GM10847 (cell line): ENCODE data around the gene RPE.

Experiments
- POLR2A ChIP-seq: IDR thresholded peaks from 2 replicates; pipeline ENCODE4 v1.6.1; 2011; ENCODE audit not compliant: insufficient read length; ENCODE audit errors: extremely low read depth

Gene RPE

GRCh38 chr2:210002158-210003157 lies at the start of gene RPE:
TSS of gene RPE (plus strand) at chr2:210002638. CDS start at chr2:210002662, 24 bp downstream.
- TF ChIP-seq POLR2A, result peak; percentile 61

GRCh38 chr2:209956271-209956670 lies 46.2 kb upstream of the RPE start:
- no peak for TF ChIP-seq POLR2A

- TF ChIP-seq POLR2A, result no peak
Observed at GRCh38 chr2:209958016-209958415, 44.4 kb upstream of the RPE start.

GRCh38 chr2:209960045-209960444 lies 42.4 kb upstream of the RPE start:
- no peak for TF ChIP-seq POLR2A

- TF ChIP-seq POLR2A, result no peak
Observed at GRCh38 chr2:209960676-209961630, 41.5 kb upstream of the RPE start.

- TF ChIP-seq POLR2A, result no peak
Observed at GRCh38 chr2:209965723-209966122, 36.7 kb upstream of the RPE start.

DNA sequence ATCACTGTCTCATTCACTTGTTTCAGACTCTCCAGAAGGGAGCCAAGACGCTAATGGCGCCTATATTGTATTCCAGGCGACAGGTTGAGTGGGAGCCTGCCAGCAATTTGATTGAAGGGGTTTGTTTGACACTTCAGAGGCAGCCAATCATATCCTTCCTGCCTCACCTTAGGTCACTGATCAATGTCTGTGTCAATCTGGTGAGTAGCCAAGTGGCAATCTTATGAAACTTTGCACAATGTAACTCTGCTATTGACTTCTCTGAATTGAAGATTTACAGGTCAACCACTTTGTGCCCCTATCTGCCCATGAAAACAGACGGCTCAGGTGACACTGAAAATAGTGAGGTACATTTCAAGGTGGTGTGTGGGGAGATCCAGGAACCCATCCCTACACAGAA lies 32.7 kb upstream of the RPE start:
- TF ChIP-seq POLR2A, result no peak

DNA sequence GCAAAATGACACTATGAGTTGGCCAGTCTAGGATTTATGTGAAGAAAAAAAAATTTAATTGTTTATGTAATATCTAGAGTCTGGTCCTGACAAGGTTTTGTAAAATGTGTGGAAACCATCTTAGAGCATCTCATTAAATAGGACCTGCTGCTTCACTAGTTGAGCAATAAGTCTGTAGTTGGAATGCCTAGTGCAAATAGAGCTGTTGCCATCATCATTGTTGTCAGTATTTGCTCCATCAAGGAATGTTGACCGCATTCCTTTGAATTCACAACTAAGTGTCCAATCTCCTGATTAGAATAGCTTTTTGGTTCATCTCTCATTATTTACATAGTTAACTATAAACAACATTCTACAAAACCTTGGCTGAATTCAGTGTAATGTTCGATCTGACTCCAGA lies 32.2 kb upstream of the RPE start:
- TF ChIP-seq POLR2A, result no peak

DNA sequence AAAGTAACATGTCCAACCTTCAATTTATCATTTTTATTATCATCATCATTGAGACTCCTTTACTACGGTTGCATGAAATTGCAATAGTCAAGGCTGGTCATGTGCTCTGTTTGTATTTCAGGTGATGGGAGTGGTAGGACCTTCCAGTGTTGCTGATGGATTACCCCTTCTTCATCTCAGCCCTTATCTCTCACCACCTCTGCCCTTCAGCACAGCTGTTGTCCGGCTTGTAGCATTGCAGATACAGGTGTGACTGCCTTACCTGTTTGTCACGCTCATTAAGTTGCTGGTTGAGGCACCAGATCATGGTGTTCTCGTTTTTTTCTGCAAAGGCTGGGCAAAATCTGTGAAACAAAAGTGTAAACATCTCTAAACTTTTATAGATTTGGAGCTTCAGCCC lies 31.7 kb upstream of the RPE start:
- TF ChIP-seq POLR2A, result no peak

GRCh38 chr2:209973328-209973727 lies 29.1 kb upstream of the RPE start:
- no peak for TF ChIP-seq POLR2A

- no peak for TF ChIP-seq POLR2A
Observed at GRCh38 chr2:209974576-209974975, 27.9 kb upstream of the RPE start.

DNA sequence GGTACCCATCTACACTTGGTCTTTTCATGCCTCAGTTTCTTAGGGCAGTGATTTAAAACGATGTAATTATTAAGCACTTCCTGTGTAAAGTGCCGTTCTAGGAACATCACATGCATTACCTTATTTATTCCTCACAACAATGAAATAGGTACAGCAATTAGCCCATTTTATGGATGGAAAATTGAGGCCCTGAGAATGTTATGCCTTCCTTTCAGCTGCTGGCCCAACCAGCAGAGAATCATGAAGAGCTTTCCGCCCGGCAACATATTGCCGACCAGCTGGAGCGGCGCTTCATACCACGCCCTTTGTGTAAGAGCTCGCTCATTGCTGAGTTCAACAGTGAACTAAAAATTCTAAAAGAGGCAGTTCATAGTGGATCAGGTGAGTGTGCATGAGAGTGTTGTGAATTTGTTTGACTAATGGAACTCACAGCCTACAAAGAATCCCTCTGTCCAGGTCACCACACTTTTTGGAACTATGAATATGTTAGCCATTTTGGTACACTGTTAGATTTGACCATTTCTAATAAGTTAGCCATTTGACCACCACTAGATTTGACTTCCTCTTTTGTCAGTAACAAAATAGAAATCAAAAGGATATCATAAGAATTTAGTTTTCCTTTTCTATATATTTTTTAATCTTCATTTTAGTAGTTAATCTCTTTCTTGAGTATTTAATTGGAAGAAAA lies 25.6 kb upstream of the RPE start:
- TF ChIP-seq POLR2A, result no peak

DNA sequence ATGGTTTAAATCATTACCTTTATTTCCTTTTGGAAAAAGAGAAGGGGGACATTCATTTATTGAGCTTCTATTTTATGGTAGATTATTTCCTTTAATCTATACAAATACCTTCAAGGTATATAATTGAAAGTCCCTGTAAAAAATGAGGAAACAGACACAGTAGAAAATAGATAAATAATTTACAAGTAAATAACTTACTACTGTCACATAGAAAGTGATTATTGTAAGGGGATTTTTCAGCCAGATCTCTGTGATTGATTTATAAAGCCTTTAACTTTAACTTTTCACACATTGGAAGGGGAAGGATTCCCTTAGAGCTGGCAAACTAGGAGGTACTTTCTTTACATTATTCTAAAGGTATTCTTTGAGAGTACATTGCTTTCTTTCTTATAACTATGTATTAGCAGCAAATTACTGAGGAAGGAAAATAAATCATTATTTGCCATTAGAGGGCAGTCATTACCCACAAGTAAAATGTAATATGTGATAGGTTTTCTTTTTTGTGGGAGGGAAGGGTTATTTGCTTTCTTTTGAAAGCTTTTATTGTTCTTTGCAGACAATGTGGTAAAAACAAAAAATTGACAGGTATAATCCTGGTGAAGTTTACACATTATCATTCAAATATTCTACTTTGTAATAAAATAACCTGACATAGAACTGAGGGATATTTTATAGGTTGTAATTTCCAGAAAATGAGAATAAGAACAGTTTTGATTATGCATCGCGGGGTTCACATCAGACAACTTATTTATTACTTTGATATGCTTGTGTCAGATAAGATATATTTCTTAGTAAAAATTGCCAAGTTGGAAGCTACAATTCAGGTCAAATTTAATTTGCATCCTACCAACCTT lies 24.8 kb upstream of the RPE start:
- no peak for TF ChIP-seq POLR2A

GRCh38 chr2:209984291-209984690 lies 18.1 kb upstream of the RPE start:
- TF ChIP-seq POLR2A, result no peak

DNA sequence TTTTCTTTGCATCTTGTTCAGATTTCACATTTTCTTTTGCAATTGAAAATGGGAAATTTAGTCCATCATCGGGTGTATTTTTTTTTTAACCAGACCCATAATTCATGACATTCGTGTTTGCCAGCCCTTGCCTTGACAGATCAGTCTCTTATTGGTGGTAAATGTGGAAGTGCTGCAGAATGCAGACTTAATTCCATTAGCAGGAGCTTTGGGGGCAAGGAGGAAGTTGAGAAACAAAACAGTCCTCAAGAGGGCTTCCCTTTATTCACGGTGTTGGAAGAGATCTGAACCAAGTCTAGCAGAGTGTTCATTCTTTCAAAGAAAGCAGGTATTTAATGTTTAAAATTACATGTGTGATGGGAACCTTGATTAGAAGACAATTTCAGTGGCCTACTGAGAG lies 16.6 kb upstream of the RPE start:
- no peak for TF ChIP-seq POLR2A

DNA sequence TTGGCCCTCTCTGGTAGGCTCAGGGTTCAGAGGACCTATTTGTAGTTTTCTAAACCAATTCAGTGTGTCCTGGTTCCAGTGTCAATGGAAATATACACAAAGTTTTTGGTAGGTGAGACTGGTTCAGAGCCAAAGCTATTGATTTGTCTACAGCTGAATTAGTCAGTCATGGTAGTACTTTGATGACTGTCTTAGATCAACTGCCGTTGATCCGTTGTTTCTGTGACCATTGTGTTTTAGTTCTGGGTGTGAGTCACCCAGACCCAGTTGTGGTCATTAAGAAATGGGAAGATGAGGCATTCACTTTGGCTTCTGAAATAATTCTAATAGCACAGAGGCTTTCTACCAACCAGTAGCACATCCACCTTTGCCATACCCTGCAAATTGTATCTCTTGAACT lies 16.0 kb upstream of the RPE start:
- no peak for TF ChIP-seq POLR2A
